Measurements from ENCODE around the gene CCDC170. TPM values are rescaled to one million over a fixed set of nuclear protein-coding genes. Genes with fewer than 3 reads are reported as not detected.

CCDC170 gene
- total and polyA plus RNA-seq, 2 of the 8 experiments (the other 6 are each of a cell fraction or from before 2014, with no cell fraction given): 0.06 to 0.09 TPM

DNA sequence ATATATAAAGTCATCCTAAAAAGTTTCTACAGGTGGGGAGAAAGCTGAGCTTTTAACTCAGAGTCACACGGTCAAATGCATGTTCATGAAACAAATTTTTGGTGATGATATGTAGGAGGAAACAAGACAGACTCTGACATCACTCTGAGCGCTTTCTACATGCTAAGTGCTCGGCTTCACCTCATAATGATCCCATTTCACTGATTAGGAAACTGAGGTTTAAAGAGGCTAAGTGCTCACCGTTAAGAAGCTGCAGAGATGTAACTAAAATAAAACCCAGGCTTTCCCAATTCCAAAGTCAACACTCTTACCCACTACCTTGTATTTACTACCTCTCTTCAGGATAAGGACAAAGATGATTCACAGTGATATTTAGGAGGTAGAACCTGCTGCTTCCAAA, 46.6 kb upstream of the CCDC170 start:
- no peaks in the 10 kb centered on the region; the same call in 1 of the 2 replicates for H3K23me2 ChIP-seq (ENCODE audit: low read depth, low read length)
- no peak overlapping the region for H4K91ac ChIP-seq (replicated peaks; ENCODE audit: insufficient read length, low read length)
- no peak overlapping the region for H3K4me2 ChIP-seq (ENCODE audit: insufficient read depth in 1 of 2, low read depth in 2 of 2, low read length in 2 of 2)
- no peak overlapping the region for H3K14ac ChIP-seq (ENCODE audit: insufficient read length)
- H2BK20ac ChIP-seq (ENCODE audit: low read length): no peak overlapping the region
- no peak overlapping the region for H2BK5ac ChIP-seq (ENCODE audit: low read depth, low read length)
- no peak overlapping the region for H3K4me3 ChIP-seq (ENCODE audit: extremely low read depth in 1 of 4, insufficient read depth in 2 of 4, low read depth in 3 of 4, low read length in 4 of 4)
- no peak overlapping the region for H2AFZ ChIP-seq (ENCODE audit: low read length)
- H3K23ac ChIP-seq (ENCODE audit: insufficient read length): no peak overlapping the region
- H2BK12ac ChIP-seq (ENCODE audit: low read depth, low read length): no peak overlapping the region
- no peak overlapping the region for H3K56ac ChIP-seq (replicated peaks; ENCODE audit: insufficient read length, low read depth, low read length)
- H3K27me3 ChIP-seq (replicated peaks in 1 of 4; ENCODE audit: control insufficient read depth in 3 of 4, extremely low read depth in 1 of 4, insufficient read depth in 3 of 4, low read length in 3 of 4): no peaks in the 10 kb centered on the region
- H2AK5ac ChIP-seq (ENCODE audit: low read depth, low read length): no peak overlapping the region
- H3K4ac ChIP-seq (replicated peaks; ENCODE audit: insufficient read length, low read depth, low read length): no peak overlapping the region
- peaks cover 0 to 11% (median 5%) of the 10 kb centered on the region in 4 experiments; a peak in 6 of 8 replicates for H3K36me3 ChIP-seq (ENCODE audit: control insufficient read depth in 2 of 4, insufficient read depth in 4 of 4, low read length in 3 of 4)
- ChIA-PET CTCF (ENCODE audit: partially characterized antibody) (interaction anchor here (0.6 to 0.9 kb wide), 3 partner anchors 11 to 1742 kb away, joined by 3 to 4 read pairs (median 3); no protein-coding TSS in a partner anchor), POLR2A (ENCODE audit: partially characterized antibody) (interaction anchor here (0.5 to 0.7 kb wide), 2 partner anchors 20 to 371 kb away, joined by 3 read pairs; no protein-coding TSS in a partner anchor)
- FAIRE-seq (no peak), DNase-seq (ENCODE audit: low read depth in 1 of 2, low spot score in 2 of 2) (no peak)
- 88% methylated on average over 4 of the region's 4 CpGs; no CpG with 5 or more reads in 1 of the 2 experiments for WGBS, 2 experiments (ENCODE audit: extremely low coverage in 1 of 2, insufficient coverage in 1 of 2, insufficient read length in 1 of 2, insufficient replicate concordance in 2 of 2, low coverage in 1 of 2, low lambda C conversion rate in 2 of 2, missing lambda C conversion rate in 1 of 2)
- no peak overlapping the region for H4K5ac ChIP-seq (ENCODE audit: insufficient read length, low read depth, low read length)
- H3K9me3 ChIP-seq (ENCODE audit: insufficient read depth in 2 of 2, low read depth in 1 of 2, low read length in 1 of 2): peaks cover 0 to 3% of the 10 kb centered on the region in 2 experiments; a peak in 1 of 4 replicates
- H3K18ac ChIP-seq (ENCODE audit: extremely low read depth, low read length): no peak overlapping the region
- peaks cover 7% of the 10 kb centered on the region for H3K79me1 ChIP-seq (ENCODE audit: low read depth, low read length)
- no peak overlapping the region for H2BK15ac ChIP-seq (ENCODE audit: low read length)
- peaks cover 6 to 74% of the 10 kb centered on the region in 2 experiments; a peak in 2 of 4 replicates for H3K79me2 ChIP-seq (ENCODE audit: control insufficient read depth in 1 of 2, insufficient read depth in 2 of 2, low read length in 2 of 2)
- no peak overlapping the region for H2BK120ac ChIP-seq (replicated peaks; ENCODE audit: low read depth, low read length)
- no peak overlapping the region; a peak in 1 of 7 replicates for H3K9ac ChIP-seq (replicated peaks in 1 of 4; ENCODE audit: extremely low read depth in 1 of 4, low read depth in 3 of 4, low read length in 3 of 4)
- H4K20me1 ChIP-seq (replicated peaks in 1 of 2; ENCODE audit: control insufficient read depth in 1 of 2, insufficient read depth in 2 of 2, low read length in 2 of 2): peaks cover 2 to 3% of the 10 kb centered on the region in 2 experiments
- no peak overlapping the region for H3K27ac ChIP-seq (ENCODE audit: low read depth, low read length)
- H3K4me1 ChIP-seq (replicated peaks in 1 of 4; ENCODE audit: control insufficient read depth in 3 of 4, insufficient read depth in 4 of 4, low read length in 3 of 4): no peaks in the 10 kb centered on the region
- H4K8ac ChIP-seq (ENCODE audit: extremely low read depth, insufficient read depth, low read length): no peak overlapping the region
- no peak for TF ChIP-seq BCL11A (IDR thresholded peaks at IDR 0.05; ENCODE audit: low read depth in 2 of 2, low read length in 2 of 2)
- no peak for TF ChIP-seq CHD1 (IDR thresholded peaks at IDR 0.05; ENCODE audit: low read depth, low read length)
- TF ChIP-seq RFX5 (IDR thresholded peaks at IDR 0.05; ENCODE audit: borderline replicate concordance, low read depth, low read length): no peak
- TF ChIP-seq ASH2L (IDR thresholded peaks at IDR 0.05; ENCODE audit: low read length): no peak
- no peak for TF ChIP-seq SAP30 (IDR thresholded peaks at IDR 0.05; ENCODE audit: insufficient read depth, insufficient replicate concordance, low read length)
- TF ChIP-seq SP2 (IDR thresholded peaks at IDR 0.05; ENCODE audit: low read length): no peak
- TF ChIP-seq CBX5 (IDR thresholded peaks at IDR 0.05; ENCODE audit: low read depth, low read length): no peak
- TF ChIP-seq, protein P1, sequence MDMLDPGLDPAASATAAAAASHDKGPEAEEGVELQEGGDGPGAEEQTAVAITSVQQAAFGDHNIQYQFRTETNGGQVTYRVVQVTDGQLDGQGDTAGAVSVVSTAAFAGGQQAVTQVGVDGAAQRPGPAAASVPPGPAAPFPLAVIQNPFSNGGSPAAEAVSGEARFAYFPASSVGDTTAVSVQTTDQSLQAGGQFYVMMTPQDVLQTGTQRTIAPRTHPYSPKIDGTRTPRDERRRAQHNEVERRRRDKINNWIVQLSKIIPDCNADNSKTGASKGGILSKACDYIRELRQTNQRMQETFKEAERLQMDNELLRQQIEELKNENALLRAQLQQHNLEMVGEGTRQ (IDR thresholded peaks at IDR 0.05; ENCODE audit: low read length): no peak
- no peak for TF ChIP-seq GTF2F1 (IDR thresholded peaks at IDR 0.05; ENCODE audit: borderline replicate concordance, low read depth, low read length)
- TF ChIP-seq KDM4A (IDR thresholded peaks at IDR 0.05; ENCODE audit: low read depth, low read length, severe bottlenecking): no peak
- TF ChIP-seq POLR2AphosphoS5 (IDR thresholded peaks at IDR 0.05; ENCODE audit: low read depth, low read length): no peak
- TF ChIP-seq BRCA1 (IDR thresholded peaks at IDR 0.05; ENCODE audit: low read depth, low read length): no peak
- no peak for TF ChIP-seq NRF1 (IDR thresholded peaks at IDR 0.05; ENCODE audit: low read depth, low read length)
